GM23338 (cell line): ENCODE results near the gene GAL3ST1. TPM values are rescaled to one million over a fixed set of nuclear protein-coding genes. Genes with fewer than 3 reads are reported as not detected.

Experiments
- ATAC-seq: fragments of 200-7000 bp; cut with Tn5 transposase; 3 replicates; pipeline ENCODE4 v1.9.1; 2020
- DNase-seq: peaks from one replicate; pipeline ENCODE4 v3.0.0-alpha.2; 2015; ENCODE audit warnings: low spot score
- H2AFZ ChIP-seq: fragments of 200-600 bp; sonication (generic); 2 replicates; pipeline ENCODE4 v1.8.0; 2016; ENCODE audit warnings: antibody characterized with exemption, mild to moderate bottlenecking, moderate library complexity
- H3F3A ChIP-seq: fragments of 200-600 bp; sonication (generic); replicated peaks from 2 replicates; pipeline ENCODE4 v1.8.0; 2017; ENCODE audit warnings: antibody characterized with exemption, mixed run types, low read depth
- H3K27ac ChIP-seq: fragments of 200-600 bp; sonication (generic); 2 replicates; pipeline ENCODE4 v1.6.1; 2016; ENCODE audit warnings: low read depth
- H3K27me3 ChIP-seq: fragments of 200-600 bp; sonication (generic); 2 replicates; pipeline ENCODE4 v1.8.0; 2016; ENCODE audit warnings: mild to moderate bottlenecking, mixed run types, moderate library complexity; ENCODE audit not compliant: insufficient read depth
- H3K36me3 ChIP-seq: fragments of 200-600 bp; sonication (generic); 2 replicates; pipeline ENCODE4 v1.8.0; 2016; ENCODE audit warnings: mild to moderate bottlenecking; ENCODE audit not compliant: insufficient read depth
- H3K4me1 ChIP-seq: fragments of 200-600 bp; sonication (generic); 2 replicates; pipeline ENCODE4 v1.8.0; 2016; ENCODE audit warnings: mild to moderate bottlenecking, moderate library complexity; ENCODE audit not compliant: insufficient read depth
- H3K4me2 ChIP-seq: fragments of 200-600 bp; sonication (generic); 2 replicates; pipeline ENCODE4 v1.7.1; 2017; ENCODE audit warnings: mixed run types
- H3K4me3 ChIP-seq: fragments of 200-600 bp; sonication (generic); 2 replicates; pipeline ENCODE4 v1.6.1; 2016; ENCODE audit warnings: mixed run types
- H3K79me2 ChIP-seq: fragments of 200-600 bp; sonication (generic); replicated peaks from 2 replicates; pipeline ENCODE4 v1.8.0; 2017; ENCODE audit warnings: mild to moderate bottlenecking; ENCODE audit not compliant: insufficient read depth
- H3K9me2 ChIP-seq: fragments of 200-600 bp; sonication (generic); 2 replicates; pipeline ENCODE4 v1.8.0; 2017; ENCODE audit not compliant: insufficient read depth
- H4K20me1 ChIP-seq: fragments of 200-600 bp; sonication (generic); replicated peaks from 2 replicates; pipeline ENCODE4 v1.8.0; 2017; ENCODE audit warnings: mild to moderate bottlenecking; ENCODE audit not compliant: insufficient read depth
- H3K27ac Mint-ChIP-seq: 2 replicates; pipeline ENCODE4 v1.8.0; 2020; ENCODE audit warnings: inconsistent platforms, mild to moderate bottlenecking, moderate library complexity, mixed read lengths
- H3K27me3 Mint-ChIP-seq: 3 replicates; pipeline ENCODE4 v1.8.0; 2022; ENCODE audit warnings: low read depth, mild to moderate bottlenecking, moderate library complexity, mixed read lengths, inconsistent platforms; ENCODE audit not compliant: insufficient read depth, poor library complexity
- H3K36me3 Mint-ChIP-seq: 3 replicates; pipeline ENCODE4 v1.8.0; 2021; ENCODE audit warnings: low read depth, mild to moderate bottlenecking, inconsistent platforms, moderate library complexity, mixed read lengths
- H3K4me1 Mint-ChIP-seq: 3 replicates; pipeline ENCODE4 v1.8.0; 2020; ENCODE audit warnings: mild to moderate bottlenecking, inconsistent platforms, mixed read lengths
- H3K4me3 Mint-ChIP-seq: 3 replicates; pipeline ENCODE4 v1.8.0; 2021; ENCODE audit warnings: moderate library complexity, mild to moderate bottlenecking, inconsistent platforms, mixed read lengths
- H3K9me3 Mint-ChIP-seq: 3 replicates; pipeline ENCODE4 v1.8.0; 2020; ENCODE audit warnings: moderate library complexity, mild to moderate bottlenecking, inconsistent platforms, mixed read lengths
- EZH2phosphoT487 ChIP-seq: fragments of 200-600 bp; sonication (generic); IDR thresholded peaks from one replicate; pipeline ENCODE4 v1.8.1; 2018; ENCODE audit warnings: antibody characterized with exemption; ENCODE audit not compliant: unreplicated experiment
- JUNB ChIP-seq: IDR thresholded peaks from one replicate; pipeline ENCODE4 v1.6.1; 2016; ENCODE audit warnings: antibody characterized with exemption; ENCODE audit not compliant: unreplicated experiment
- POLR2AphosphoS5 ChIP-seq: IDR thresholded peaks from 2 replicates; pipeline ENCODE4 v1.6.1; 2016; ENCODE audit warnings: antibody characterized with exemption, low read depth
- ZNF114 ChIP-seq: fragments of 250-450 bp; sonication (Bioruptor Pico); IDR thresholded peaks from 2 replicates; pipeline ENCODE4 v1.5.0; 2020; ENCODE audit warnings: mild to moderate bottlenecking, moderate library complexity
- polyA plus RNA-seq: library from polyadenylated mRNA; unstranded; fragments of >200 nt; fragmentation: Nextera tagmentation; extraction: Ambion mirVana; gene quantifications from 2 replicates; pipeline ENCODE4 v1.2.1, GENCODE V29; 2016
- total RNA-seq: library from RNA; depleted of rRNA; stranded (reverse); fragments of >200 nt; shearing (Covaris generic); gene quantifications from 2 replicates; pipeline ENCODE4 v1.2.3, GENCODE V29; 2014
- TF ChIP-seq, protein P1 (sequence below): IDR thresholded peaks from 2 replicates; pipeline ENCODE4 v1.6.1; 2016; ENCODE audit warnings: antibody characterized with exemption
- TF ChIP-seq, protein P2 (sequence below), 2 experiments: fragments of 200-600 bp in 1 of 2; sonication (generic) in 1 of 2; conservative IDR thresholded peaks; 2 replicates each; pipeline versions ENCODE4 v1.5.1 to v1.6.1; 2016 to 2017; ENCODE audit warnings: antibody characterized with exemption in 2 of 2, low read depth in 2 of 2, mild to moderate bottlenecking in 2 of 2, moderate library complexity in 1 of 2
- TF ChIP-seq, protein P3 (sequence below): fragments of 250-450 bp; sonication (Bioruptor Pico); IDR thresholded peaks from 2 replicates; pipeline ENCODE4 v1.5.0; 2020; ENCODE audit warnings: mild to moderate bottlenecking, moderate library complexity
- TF ChIP-seq, protein P4 (sequence below): IDR thresholded peaks from one replicate; pipeline ENCODE4 v1.6.1; 2018; ENCODE audit warnings: antibody characterized with exemption; ENCODE audit not compliant: unreplicated experiment

The GAL3ST1 gene
- total and polyA plus RNA-seq, 2 experiments from 2014 or later: 8.2 to 13.3 TPM

DNA sequence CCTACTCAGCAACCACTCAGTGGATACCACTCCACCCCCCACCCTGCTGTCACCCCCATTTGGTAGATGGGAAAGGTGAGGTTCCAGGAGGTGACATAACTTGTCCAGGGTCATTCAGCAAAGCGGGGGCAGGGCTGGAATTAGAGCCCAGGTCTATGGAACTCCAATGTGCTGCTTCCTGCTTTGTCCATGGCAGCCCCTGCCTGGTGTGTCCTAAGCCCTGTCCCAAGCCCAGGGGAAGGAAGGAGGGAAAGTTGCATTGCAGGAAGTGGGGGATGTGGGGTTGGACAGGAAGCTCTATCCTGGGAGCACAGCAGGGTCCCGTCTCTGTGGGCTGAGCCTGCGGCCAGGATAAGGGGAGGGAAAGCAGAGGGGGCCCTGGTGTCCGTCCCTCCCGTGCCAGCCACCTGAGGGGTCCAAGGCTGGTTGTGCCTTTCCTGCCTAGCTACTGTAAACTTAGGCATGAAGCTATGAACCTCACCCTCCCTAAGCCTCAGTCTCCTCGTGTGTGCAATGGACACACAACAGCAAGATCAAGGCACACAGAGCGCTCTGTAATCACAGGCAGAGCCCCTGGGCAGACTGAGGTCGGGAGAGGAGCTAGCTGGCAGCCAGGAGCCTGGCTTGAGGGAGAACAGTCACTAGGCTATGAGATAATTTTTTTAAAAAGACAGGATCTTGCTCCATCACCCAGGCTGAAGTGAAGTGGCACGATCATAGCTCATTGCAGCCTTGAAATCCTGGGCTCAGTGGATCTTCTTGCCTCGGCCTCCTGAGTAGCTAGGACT is 12.9 kb downstream of the GAL3ST1 start:
- no peaks in the 10 kb centered on the region for H3K27me3 ChIP-seq
- no peaks in the 10 kb centered on the region for H3K36me3 ChIP-seq
- peak overlapping the region; percentile 24; the same call in 1 of the 2 replicates for H3K4me3 ChIP-seq
- Mint-ChIP-seq H3K9me3 (no peaks in the 10 kb centered on the region), H3K27me3 (peaks cover 7% of the 10 kb centered on the region), H3K4me1 (peaks cover 37% of the 10 kb centered on the region), H3K36me3 (no peaks in the 10 kb centered on the region), H3K4me3 (peak overlapping the region; percentile 12; the same call in 1 of the 3 replicates), H3K27ac (peak overlapping the region; percentile 85)
- H4K20me1 ChIP-seq: no peaks in the 10 kb centered on the region
- H3K4me1 ChIP-seq: peaks cover 29% of the 10 kb centered on the region
- H2AFZ ChIP-seq: peak overlapping the region; percentile 66; the same call in 1 of the 2 replicates
- peak; percentile 44 for ATAC-seq
- TF ChIP-seq JUNB (no peak), EZH2phosphoT487 (no peak), ZNF114 (no peak), POLR2AphosphoS5 (no peak)
- TF ChIP-seq, protein P1, sequence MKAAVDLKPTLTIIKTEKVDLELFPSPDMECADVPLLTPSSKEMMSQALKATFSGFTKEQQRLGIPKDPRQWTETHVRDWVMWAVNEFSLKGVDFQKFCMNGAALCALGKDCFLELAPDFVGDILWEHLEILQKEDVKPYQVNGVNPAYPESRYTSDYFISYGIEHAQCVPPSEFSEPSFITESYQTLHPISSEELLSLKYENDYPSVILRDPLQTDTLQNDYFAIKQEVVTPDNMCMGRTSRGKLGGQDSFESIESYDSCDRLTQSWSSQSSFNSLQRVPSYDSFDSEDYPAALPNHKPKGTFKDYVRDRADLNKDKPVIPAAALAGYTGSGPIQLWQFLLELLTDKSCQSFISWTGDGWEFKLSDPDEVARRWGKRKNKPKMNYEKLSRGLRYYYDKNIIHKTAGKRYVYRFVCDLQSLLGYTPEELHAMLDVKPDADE: peak; percentile 55; the same call in 1 of the 2 replicates
- TF ChIP-seq, protein P2, sequence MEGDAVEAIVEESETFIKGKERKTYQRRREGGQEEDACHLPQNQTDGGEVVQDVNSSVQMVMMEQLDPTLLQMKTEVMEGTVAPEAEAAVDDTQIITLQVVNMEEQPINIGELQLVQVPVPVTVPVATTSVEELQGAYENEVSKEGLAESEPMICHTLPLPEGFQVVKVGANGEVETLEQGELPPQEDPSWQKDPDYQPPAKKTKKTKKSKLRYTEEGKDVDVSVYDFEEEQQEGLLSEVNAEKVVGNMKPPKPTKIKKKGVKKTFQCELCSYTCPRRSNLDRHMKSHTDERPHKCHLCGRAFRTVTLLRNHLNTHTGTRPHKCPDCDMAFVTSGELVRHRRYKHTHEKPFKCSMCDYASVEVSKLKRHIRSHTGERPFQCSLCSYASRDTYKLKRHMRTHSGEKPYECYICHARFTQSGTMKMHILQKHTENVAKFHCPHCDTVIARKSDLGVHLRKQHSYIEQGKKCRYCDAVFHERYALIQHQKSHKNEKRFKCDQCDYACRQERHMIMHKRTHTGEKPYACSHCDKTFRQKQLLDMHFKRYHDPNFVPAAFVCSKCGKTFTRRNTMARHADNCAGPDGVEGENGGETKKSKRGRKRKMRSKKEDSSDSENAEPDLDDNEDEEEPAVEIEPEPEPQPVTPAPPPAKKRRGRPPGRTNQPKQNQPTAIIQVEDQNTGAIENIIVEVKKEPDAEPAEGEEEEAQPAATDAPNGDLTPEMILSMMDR (conservative IDR thresholded peaks at IDR 0.05; ENCODE audit: low read depth in 2 of 2): no peak
- TF ChIP-seq, protein P3, sequence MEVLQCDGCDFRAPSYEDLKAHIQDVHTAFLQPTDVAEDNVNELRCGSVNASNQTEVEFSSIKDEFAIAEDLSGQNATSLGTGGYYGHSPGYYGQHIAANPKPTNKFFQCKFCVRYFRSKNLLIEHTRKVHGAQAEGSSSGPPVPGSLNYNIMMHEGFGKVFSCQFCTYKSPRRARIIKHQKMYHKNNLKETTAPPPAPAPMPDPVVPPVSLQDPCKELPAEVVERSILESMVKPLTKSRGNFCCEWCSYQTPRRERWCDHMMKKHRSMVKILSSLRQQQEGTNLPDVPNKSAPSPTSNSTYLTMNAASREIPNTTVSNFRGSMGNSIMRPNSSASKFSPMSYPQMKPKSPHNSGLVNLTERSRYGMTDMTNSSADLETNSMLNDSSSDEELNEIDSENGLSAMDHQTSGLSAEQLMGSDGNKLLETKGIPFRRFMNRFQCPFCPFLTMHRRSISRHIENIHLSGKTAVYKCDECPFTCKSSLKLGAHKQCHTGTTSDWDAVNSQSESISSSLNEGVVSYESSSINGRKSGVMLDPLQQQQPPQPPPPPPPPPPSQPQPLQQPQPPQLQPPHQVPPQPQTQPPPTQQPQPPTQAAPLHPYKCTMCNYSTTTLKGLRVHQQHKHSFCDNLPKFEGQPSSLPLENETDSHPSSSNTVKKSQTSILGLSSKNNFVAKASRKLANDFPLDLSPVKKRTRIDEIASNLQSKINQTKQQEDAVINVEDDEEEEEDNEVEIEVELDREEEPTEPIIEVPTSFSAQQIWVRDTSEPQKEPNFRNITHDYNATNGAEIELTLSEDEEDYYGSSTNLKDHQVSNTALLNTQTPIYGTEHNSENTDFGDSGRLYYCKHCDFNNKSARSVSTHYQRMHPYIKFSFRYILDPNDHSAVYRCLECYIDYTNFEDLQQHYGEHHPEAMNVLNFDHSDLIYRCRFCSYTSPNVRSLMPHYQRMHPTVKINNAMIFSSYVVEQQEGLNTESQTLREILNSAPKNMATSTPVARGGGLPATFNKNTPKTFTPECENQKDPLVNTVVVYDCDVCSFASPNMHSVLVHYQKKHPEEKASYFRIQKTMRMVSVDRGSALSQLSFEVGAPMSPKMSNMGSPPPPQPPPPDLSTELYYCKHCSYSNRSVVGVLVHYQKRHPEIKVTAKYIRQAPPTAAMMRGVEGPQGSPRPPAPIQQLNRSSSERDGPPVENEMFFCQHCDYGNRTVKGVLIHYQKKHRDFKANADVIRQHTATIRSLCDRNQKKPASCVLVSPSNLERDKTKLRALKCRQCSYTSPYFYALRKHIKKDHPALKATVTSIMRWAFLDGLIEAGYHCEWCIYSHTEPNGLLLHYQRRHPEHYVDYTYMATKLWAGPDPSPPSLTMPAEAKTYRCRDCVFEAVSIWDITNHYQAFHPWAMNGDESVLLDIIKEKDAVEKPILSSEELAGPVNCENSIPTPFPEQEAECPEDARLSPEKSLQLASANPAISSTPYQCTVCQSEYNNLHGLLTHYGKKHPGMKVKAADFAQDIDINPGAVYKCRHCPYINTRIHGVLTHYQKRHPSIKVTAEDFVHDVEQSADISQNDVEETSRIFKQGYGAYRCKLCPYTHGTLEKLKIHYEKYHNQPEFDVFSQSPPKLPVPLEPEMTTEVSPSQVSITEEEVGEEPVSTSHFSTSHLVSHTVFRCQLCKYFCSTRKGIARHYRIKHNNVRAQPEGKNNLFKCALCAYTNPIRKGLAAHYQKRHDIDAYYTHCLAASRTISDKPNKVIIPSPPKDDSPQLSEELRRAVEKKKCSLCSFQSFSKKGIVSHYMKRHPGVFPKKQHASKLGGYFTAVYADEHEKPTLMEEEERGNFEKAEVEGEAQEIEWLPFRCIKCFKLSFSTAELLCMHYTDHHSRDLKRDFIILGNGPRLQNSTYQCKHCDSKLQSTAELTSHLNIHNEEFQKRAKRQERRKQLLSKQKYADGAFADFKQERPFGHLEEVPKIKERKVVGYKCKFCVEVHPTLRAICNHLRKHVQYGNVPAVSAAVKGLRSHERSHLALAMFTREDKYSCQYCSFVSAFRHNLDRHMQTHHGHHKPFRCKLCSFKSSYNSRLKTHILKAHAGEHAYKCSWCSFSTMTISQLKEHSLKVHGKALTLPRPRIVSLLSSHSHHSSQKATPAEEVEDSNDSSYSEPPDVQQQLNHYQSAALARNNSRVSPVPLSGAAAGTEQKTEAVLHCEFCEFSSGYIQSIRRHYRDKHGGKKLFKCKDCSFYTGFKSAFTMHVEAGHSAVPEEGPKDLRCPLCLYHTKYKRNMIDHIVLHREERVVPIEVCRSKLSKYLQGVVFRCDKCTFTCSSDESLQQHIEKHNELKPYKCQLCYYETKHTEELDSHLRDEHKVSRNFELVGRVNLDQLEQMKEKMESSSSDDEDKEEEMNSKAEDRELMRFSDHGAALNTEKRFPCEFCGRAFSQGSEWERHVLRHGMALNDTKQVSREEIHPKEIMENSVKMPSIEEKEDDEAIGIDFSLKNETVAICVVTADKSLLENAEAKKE: no peak
- TF ChIP-seq, protein P4, sequence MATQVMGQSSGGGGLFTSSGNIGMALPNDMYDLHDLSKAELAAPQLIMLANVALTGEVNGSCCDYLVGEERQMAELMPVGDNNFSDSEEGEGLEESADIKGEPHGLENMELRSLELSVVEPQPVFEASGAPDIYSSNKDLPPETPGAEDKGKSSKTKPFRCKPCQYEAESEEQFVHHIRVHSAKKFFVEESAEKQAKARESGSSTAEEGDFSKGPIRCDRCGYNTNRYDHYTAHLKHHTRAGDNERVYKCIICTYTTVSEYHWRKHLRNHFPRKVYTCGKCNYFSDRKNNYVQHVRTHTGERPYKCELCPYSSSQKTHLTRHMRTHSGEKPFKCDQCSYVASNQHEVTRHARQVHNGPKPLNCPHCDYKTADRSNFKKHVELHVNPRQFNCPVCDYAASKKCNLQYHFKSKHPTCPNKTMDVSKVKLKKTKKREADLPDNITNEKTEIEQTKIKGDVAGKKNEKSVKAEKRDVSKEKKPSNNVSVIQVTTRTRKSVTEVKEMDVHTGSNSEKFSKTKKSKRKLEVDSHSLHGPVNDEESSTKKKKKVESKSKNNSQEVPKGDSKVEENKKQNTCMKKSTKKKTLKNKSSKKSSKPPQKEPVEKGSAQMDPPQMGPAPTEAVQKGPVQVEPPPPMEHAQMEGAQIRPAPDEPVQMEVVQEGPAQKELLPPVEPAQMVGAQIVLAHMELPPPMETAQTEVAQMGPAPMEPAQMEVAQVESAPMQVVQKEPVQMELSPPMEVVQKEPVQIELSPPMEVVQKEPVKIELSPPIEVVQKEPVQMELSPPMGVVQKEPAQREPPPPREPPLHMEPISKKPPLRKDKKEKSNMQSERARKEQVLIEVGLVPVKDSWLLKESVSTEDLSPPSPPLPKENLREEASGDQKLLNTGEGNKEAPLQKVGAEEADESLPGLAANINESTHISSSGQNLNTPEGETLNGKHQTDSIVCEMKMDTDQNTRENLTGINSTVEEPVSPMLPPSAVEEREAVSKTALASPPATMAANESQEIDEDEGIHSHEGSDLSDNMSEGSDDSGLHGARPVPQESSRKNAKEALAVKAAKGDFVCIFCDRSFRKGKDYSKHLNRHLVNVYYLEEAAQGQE: no peak
- H3K27ac ChIP-seq: peak overlapping the region; percentile 87; the same call in 1 of the 2 replicates
- no peaks in the 10 kb centered on the region for H3K9me2 ChIP-seq
- no peaks in the 10 kb centered on the region for H3F3A ChIP-seq
- peak; percentile 73 for DNase-seq
- peak overlapping the region; percentile 66 for H3K4me2 ChIP-seq
- H3K79me2 ChIP-seq: no peaks in the 10 kb centered on the region
